IPS-20b (cell line): Measurements from ENCODE around the gene PPP1R13L.

Source experiments
- H3K27ac ChIP-seq: one replicate; pipeline ENCODE4 v1.5.1; 2013; ENCODE audit warnings: low read length
- H3K27me3 ChIP-seq: 2 replicates; pipeline ENCODE4 v1.6.1; 2013; ENCODE audit warnings: mild to moderate bottlenecking, low read length, inconsistent platforms; ENCODE audit not compliant: insufficient read depth
- H3K36me3 ChIP-seq: 2 replicates; pipeline ENCODE4 v1.6.1; 2013; ENCODE audit warnings: low read depth, mild to moderate bottlenecking, inconsistent platforms, low read length, moderate library complexity; ENCODE audit not compliant: insufficient read depth
- H3K4me1 ChIP-seq: 2 replicates; pipeline ENCODE4 v1.6.1; 2013; ENCODE audit warnings: mild to moderate bottlenecking, control low read depth, inconsistent platforms, low read length, moderate library complexity; ENCODE audit not compliant: insufficient read depth
- H3K4me3 ChIP-seq: 2 replicates; pipeline ENCODE4 v1.5.1; 2013; ENCODE audit warnings: mild to moderate bottlenecking, low read length, inconsistent platforms
- H3K9ac ChIP-seq: 2 replicates; pipeline ENCODE4 v1.6.1; 2013; ENCODE audit warnings: low read depth, mild to moderate bottlenecking, inconsistent platforms, low read length, moderate library complexity
- H3K9me3 ChIP-seq: 2 replicates; pipeline ENCODE4 v1.6.1; 2013; ENCODE audit warnings: mild to moderate bottlenecking, low read depth, low read length, inconsistent platforms; ENCODE audit not compliant: insufficient read depth

The PPP1R13L gene

DNA sequence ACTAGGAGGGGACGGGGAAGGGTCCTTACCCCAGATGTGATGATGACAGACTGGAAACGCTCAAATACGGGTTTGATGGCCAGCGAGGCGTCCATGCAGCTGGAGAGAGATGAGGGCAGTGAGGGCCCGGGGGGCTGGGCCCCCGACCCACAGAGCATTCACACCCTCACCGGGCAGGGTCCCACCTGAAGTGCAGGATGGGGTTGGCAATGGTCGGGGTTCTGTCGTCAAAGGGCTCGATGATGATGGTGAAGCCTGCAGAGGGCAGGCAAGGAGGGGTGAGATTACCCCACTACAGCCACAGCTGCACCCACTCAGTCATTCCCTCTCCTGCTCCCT lies 47.5 kb downstream of the PPP1R13L start:
- no peak overlapping the region for H3K4me3 ChIP-seq
- H3K36me3 ChIP-seq: peaks cover 85% of the 10 kb centered on the region
- no peaks in the 10 kb centered on the region for H3K27me3 ChIP-seq
- H3K4me1 ChIP-seq: no peaks in the 10 kb centered on the region
- H3K27ac ChIP-seq: no peak overlapping the region
- no peak overlapping the region for H3K9ac ChIP-seq
- no peaks in the 10 kb centered on the region for H3K9me3 ChIP-seq

DNA sequence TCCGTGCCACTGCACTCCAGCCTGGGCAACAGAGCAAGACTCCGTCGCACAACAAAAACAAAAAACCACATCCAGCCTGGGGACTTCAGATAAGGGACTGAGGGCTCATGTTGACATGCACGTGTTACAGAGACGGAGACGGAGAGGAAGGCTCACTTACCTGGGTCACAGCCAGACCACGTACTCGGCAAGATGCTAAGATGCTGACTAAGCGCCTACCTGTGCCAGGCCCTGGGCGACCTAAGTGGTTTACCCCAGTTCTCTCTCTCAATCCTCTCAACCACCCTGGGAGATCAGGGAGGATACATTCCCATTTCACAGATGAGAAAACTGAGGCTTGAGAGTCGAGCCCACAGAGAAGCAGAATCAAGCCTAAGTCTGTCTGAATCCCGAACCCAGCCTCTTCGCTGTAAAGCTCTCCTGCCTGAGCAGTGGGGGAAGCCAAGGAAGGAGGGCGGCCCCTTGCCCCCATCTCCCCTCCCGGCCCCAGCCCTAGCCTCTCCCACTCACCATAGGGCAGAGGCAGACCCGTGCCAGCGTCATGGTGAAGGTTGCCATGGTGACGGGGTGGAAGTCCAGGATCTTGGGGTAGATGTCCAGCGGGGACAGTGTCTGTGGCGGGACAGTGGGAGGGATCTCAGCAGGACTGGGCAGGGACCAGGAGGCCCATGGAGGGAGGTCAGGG lies 48.0 kb downstream of the PPP1R13L start:
- Histone ChIP-seq H3K9me3 (no peaks in the 10 kb centered on the region), H3K9ac (no peak overlapping the region), H3K27ac (no peak overlapping the region), H3K27me3 (no peaks in the 10 kb centered on the region), H3K36me3 (peaks cover 85% of the 10 kb centered on the region), H3K4me1 (no peaks in the 10 kb centered on the region), H3K4me3 (no peak overlapping the region)

DNA sequence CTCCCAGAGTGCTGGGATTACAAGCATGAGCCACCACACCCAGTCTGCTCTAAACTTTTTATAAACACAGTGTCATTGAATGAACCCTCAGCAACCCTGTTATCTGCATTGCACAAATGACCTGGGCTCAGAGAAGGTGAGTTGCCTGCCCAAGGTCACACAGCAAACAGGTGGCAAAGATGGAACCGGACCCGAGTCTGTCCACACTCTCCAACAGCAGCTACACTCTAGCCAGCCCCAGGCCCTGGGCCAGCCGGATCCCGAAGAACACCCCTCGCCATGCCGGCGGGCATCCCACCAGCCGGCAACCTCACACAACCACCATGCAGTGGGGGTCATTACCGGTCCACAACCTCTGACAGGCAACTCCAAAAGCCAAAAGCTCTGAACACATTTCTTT lies 49.0 kb downstream of the PPP1R13L start:
- no peaks in the 10 kb centered on the region for H3K27me3 ChIP-seq
- no peak overlapping the region for H3K27ac ChIP-seq
- H3K4me3 ChIP-seq: no peak overlapping the region
- no peak overlapping the region for H3K9ac ChIP-seq
- peaks cover 85% of the 10 kb centered on the region for H3K36me3 ChIP-seq
- no peaks in the 10 kb centered on the region for H3K4me1 ChIP-seq
- H3K9me3 ChIP-seq: no peaks in the 10 kb centered on the region

DNA sequence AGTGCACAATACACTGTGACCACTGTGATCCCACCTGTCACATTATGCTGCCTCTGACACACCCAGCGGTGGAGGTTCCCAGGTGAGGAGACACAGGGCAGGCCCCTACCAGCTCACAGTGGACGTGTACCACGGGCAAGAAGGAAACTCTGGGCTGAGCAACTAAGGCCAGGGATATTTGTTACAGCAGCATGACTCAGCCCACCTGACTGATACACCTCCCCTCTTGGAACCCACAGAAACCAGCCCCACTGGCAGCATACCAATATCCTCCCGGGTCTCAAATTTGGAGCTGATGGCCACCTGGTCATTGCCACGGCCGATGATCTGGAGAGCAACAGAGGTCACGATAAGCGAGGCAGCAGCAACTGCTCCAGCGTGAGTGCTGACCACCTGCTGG lies 49.5 kb downstream of the PPP1R13L start:
- H3K36me3 ChIP-seq: peaks cover 90% of the 10 kb centered on the region

DNA sequence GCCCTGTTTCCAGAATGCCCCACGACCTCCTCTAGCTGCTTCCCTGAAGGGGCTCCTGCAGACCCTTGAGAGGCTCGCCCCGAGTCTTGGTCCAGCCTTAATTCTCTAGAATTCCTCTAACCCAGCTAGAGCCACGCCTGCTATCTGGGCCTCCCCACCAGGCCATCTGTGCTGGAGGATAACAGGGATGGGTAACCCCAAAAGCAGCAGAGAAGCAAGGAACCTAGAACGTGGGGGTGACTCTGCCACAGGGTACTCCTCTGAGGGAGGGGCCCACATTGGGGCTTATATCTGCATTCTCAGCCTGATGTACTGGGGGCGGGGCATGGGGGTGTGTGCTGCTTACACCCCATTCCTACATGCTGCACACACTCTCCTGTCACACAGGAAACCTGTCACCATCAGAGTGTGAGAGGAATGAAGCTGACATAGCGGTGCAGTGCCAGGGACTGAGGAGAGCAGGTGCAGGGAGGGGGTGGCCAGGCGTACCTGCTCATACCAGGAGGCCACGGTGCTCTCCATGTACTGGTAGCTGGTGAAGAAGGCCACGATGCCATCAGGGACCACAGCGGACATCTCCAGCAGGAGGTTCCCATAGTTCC lies 50.5 kb downstream of the PPP1R13L start:
- H3K9ac ChIP-seq: no peak overlapping the region
- H3K4me1 ChIP-seq: no peaks in the 10 kb centered on the region
- H3K36me3 ChIP-seq: peaks cover 93% of the 10 kb centered on the region
- no peak overlapping the region for H3K4me3 ChIP-seq
- no peak overlapping the region for H3K27ac ChIP-seq
- no peaks in the 10 kb centered on the region for H3K27me3 ChIP-seq
- H3K9me3 ChIP-seq: no peaks in the 10 kb centered on the region

More for the DNA sequence above, 49.5 kb downstream of the PPP1R13L start:
- Histone ChIP-seq H3K9me3 (no peaks in the 10 kb centered on the region), H3K9ac (no peak overlapping the region), H3K27ac (no peak overlapping the region), H3K4me1 (no peaks in the 10 kb centered on the region), H3K4me3 (no peak overlapping the region), H3K27me3 (no peaks in the 10 kb centered on the region)

DNA sequence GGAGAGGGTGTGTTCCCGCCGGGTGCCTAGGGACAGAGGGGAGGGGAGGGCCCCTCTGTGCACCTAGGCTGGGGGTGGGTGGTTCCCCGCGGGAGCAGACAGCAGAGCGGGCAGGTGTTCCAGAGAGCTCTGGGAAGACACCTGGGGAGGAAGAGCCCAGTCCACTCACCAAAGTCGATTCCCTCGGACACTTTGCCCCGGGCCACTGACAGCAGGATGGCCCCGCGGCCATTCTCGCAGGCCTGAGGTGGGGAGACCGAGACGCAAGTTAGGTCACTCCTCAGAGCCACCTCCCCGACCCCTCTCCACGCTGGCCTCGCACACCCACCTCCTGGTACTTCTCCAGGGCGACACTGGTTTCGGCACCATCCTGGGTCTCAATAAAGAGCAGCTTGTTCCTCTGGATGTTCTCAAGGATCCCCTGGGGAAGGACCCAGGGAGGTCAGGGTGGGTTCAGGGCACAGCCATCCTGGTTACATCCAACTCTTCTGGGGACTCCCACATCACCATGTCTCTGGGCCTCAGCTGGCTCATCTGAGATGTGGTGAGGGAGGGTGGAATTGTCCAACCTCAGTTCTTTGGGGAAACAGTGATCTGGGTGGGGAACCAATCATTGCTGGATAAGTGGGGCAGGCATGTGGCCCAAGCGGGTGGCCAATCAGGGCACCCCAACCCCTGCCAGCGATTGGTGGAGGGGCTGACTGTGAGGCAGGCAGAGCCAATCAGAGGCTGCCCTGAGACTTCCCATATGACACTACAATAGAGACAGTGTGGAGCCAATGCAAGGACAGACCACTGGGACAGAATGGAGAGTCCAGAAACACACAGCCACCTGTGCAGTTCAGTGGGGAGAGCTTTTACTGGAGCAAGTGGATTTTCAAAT lies 51.7 kb downstream of the PPP1R13L start:
- no peaks in the 10 kb centered on the region for H3K27me3 ChIP-seq
- H3K9me3 ChIP-seq: no peaks in the 10 kb centered on the region
- H3K9ac ChIP-seq: no peak overlapping the region
- peaks cover 81% of the 10 kb centered on the region for H3K36me3 ChIP-seq
- H3K4me1 ChIP-seq: no peaks in the 10 kb centered on the region
- no peak overlapping the region for H3K4me3 ChIP-seq
- no peak overlapping the region for H3K27ac ChIP-seq

DNA sequence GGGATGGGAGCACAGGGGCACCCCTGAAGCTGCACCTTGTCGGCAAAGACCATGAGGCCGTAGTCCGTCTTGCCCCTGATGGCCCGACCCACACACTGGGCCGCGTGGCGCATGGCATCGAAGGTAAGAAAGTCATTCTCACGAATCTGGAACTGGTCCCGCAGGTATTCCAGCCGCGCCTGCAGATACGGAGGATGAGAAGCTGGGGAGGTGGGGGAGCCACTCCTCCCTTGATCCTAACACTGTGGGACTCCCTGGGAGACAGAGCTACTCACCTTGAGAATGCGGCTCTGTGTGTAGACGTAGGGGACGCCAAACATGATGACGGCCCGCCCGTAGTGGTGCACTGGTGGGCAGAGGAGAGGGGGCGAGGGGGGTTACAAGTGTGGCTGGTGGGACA lies 52.4 kb downstream of the PPP1R13L start:
- no peaks in the 10 kb centered on the region for H3K9me3 ChIP-seq
- no peaks in the 10 kb centered on the region for H3K27me3 ChIP-seq
- H3K36me3 ChIP-seq: peaks cover 74% of the 10 kb centered on the region
- no peak overlapping the region for H3K27ac ChIP-seq
- no peak overlapping the region for H3K9ac ChIP-seq
- no peaks in the 10 kb centered on the region for H3K4me1 ChIP-seq
- no peak overlapping the region for H3K4me3 ChIP-seq

DNA sequence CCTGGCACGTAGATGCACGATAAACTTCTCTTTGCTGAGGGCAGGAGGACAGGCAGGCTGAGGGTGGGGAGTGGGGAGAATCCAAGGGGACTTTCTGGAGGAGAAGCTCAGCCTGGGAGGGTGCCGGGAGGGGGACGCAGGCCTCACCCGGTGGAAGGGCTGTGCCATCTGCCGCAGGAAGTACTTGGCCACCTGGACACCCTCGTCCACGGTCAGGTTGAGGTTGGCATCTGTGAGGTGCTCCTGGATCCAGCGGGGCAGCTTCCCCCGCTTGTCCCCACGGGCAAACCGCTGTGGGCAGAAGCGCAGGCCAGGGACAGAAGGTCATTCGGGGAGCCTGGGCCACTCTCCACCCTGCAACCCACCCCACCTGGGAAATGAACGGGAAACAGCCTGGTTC lies 52.8 kb downstream of the PPP1R13L start:
- H3K36me3 ChIP-seq: peaks cover 70% of the 10 kb centered on the region
- no peaks in the 10 kb centered on the region for H3K27me3 ChIP-seq
- H3K9ac ChIP-seq: no peak overlapping the region

DNA sequence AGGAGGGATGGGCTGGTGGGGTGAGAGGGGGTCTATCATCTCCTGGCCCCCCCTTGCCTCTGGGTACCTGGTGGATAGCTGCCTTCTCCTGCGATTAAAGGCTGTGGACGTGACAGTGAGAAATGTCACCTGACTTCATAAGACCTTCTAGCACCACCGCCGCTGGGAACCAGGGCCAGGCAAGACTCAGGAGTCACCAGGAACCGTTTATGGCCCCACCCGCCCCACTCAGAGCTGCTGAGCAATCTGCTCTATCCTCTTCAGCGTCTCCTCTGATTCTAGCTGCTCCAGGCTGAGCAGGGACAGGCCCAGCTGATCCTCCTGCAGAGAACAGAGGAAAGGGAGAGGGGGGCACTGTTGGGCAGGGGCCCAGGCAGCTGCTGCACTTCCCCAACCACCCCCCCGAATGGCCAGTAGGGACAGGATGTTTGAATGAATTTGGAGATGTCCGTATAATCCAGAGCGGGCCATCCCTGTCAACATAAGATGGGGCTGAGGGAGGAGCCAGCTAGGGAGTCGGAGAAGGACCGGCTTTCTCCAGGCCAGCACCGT lies 53.4 kb downstream of the PPP1R13L start:
- Histone ChIP-seq H3K36me3 (peaks cover 64% of the 10 kb centered on the region), H3K4me1 (no peaks in the 10 kb centered on the region), H3K9ac (no peak overlapping the region), H3K9me3 (no peaks in the 10 kb centered on the region), H3K27ac (no peak overlapping the region), H3K4me3 (no peak overlapping the region), H3K27me3 (no peaks in the 10 kb centered on the region)

More for the DNA sequence above, 52.8 kb downstream of the PPP1R13L start:
- H3K4me1 ChIP-seq: no peaks in the 10 kb centered on the region
- no peak overlapping the region for H3K27ac ChIP-seq
- no peaks in the 10 kb centered on the region for H3K9me3 ChIP-seq
- H3K4me3 ChIP-seq: no peak overlapping the region

DNA sequence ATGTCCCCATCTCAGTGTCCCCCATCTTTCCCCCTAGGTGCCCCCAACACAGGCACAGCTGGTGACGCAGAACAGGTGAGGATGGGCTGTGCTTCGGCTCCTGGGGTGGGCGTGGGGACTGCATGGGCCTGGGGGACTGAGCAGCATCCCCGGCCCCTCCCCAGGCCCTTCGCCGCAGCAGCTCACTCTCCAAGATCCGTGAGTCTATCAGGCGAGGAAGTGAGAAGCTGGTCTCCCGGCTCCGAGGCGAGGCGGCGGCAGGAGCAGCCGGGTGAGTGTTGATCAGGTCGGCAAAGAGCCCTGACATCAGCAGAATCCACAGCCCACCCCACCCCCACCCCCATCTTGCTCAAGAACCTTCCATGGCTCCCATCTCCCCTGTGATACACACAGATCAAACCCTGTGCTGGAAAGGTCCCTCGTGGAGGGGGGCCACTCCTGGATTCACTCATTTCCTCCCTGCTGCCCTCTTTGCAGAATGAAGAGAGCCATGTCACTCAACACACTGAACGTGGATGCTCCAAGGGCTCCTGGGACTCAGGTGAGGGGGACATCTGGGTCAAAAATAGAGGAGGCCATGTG lies 54.3 kb downstream of the PPP1R13L start:
- Histone ChIP-seq H3K27me3 (no peaks in the 10 kb centered on the region; the same call in 1 of the 2 replicates), H3K27ac (no peak overlapping the region), H3K4me3 (no peak overlapping the region), H3K9me3 (no peaks in the 10 kb centered on the region), H3K9ac (no peak overlapping the region), H3K36me3 (peaks cover 55% of the 10 kb centered on the region), H3K4me1 (no peaks in the 10 kb centered on the region)

DNA sequence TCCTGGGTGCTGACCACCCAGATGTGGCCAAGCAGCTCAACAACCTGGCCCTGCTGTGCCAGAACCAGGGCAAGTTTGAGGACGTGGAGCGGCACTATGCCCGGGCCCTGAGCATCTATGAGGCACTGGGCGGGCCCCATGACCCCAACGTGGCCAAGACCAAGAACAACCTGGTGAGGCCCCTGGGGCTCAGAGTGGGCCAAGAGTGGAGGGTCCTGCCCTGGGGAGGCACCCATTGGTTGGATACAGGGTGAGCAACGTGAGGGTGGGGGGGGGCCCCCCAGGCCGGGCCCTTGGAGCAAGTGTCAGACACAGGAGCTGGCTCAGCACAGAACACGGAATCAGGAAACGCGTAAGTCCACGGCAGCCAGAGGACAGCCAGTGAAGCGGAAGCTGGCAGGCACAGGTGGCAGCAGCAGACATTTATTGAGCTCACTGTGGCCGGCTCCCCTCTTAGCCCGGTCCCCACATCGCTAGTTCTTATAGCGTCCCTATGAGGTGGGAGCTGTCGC lies 55.4 kb downstream of the PPP1R13L start:
- no peaks in the 10 kb centered on the region; the same call in 1 of the 2 replicates for H3K27me3 ChIP-seq
- H3K9me3 ChIP-seq: no peaks in the 10 kb centered on the region
- H3K9ac ChIP-seq: no peak overlapping the region
- H3K4me3 ChIP-seq: no peak overlapping the region
- no peaks in the 10 kb centered on the region for H3K4me1 ChIP-seq
- H3K36me3 ChIP-seq: peaks cover 46% of the 10 kb centered on the region
- H3K27ac ChIP-seq: no peak overlapping the region
